ENCODE measurements around the gene TMA7.
"Not testable (repeated sequence)": the region's sequence is repeated elsewhere in the genome, so short reads cannot be mapped to it uniquely, and the experiment has no call there.

TMA7 gene

DNA sequence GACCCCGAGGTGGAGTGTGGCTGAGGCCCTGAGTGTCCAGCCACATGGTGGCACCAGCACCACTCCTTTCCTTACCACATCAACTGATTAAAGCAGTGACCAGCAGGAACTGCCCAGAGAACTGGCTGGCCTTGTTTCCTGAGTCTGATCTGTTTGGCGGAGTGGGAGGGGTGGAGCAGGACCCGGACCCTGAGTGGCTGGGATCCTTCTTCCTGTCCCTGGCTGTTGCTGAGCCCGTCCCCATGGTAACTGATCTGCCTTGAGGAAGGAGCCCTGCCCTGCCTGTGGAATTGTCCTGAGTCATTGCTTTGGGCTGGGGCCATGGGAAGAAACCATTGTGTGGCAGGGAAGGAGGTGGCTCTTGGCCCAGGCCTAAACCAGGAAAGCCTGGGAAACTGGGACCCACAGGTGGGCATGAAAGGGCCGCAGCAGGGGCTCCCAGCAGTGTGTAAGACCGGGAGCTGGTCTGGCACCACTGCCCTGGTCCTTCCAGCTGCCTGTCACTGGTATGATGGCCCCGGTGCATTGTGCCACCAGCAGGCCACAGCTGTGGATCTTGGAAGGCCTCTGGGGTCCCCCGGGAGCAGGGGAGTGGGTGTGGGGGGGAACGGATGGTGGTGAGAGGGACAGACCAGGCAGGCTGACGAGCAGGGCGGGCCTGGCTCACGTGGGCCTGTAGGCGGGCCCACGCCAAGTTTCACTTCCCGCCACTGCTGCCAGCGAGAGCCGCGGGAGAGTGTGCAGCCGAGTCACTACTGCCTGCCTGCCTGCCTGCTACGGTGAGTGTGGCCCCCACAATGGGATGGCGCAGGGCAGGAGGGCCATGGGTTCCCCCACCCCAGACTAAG lies 25.7 kb downstream of the TMA7 start:
- in situ Hi-C loops (cut with MboI; ENCODE audit: low sequenced_read_pairs), result no loop called here

DNA sequence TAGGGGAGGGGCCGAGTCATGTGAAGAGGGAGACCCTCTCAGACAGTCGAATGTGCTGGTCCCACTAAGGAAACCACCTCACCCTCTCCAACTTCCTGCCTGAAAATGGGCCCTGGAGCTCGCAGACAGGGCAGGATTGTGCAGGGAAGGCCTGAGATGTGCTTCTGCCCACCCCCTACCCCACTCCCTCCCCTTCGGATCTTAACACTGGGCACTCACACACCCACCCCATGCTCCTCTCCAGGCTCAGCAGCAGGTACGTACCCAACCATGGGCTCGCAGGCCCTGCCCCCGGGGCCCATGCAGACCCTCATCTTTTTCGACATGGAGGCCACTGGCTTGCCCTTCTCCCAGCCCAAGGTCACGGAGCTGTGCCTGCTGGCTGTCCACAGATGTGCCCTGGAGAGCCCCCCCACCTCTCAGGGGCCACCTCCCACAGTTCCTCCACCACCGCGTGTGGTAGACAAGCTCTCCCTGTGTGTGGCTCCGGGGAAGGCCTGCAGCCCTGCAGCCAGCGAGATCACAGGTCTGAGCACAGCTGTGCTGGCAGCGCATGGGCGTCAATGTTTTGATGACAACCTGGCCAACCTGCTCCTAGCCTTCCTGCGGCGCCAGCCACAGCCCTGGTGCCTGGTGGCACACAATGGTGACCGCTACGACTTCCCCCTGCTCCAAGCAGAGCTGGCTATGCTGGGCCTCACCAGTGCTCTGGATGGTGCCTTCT lies 26.5 kb downstream of the TMA7 start:
- in situ Hi-C loops (cut with MboI; ENCODE audit: low sequenced_read_pairs), result no loop called here

DNA sequence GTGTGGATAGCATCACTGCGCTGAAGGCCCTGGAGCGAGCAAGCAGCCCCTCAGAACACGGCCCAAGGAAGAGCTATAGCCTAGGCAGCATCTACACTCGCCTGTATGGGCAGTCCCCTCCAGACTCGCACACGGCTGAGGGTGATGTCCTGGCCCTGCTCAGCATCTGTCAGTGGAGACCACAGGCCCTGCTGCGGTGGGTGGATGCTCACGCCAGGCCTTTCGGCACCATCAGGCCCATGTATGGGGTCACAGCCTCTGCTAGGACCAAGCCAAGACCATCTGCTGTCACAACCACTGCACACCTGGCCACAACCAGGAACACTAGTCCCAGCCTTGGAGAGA lies 27.0 kb downstream of the TMA7 start:
- in situ Hi-C loops (cut with MboI; ENCODE audit: low sequenced_read_pairs), result no loop called here

GRCh38 chr3:48467473-48468267 lies 27.6 kb downstream of the TMA7 start:
- in situ Hi-C loops (cut with MboI; ENCODE audit: low sequenced_read_pairs), result no loop called here

- in situ Hi-C loops (cut with MboI; ENCODE audit: low sequenced_read_pairs), result no loop called here
Measured at GRCh38 chr3:48468329-48468731, 28.3 kb downstream of the TMA7 start.

- in situ Hi-C loops (cut with MboI; ENCODE audit: low sequenced_read_pairs), result no loop called here
Measured at GRCh38 chr3:48469046-48469915, 29.2 kb downstream of the TMA7 start.

GRCh38 chr3:48470286-48470685 lies 30.2 kb downstream of the TMA7 start:
- in situ Hi-C loops (cut with MboI; ENCODE audit: low sequenced_read_pairs), result no loop called here

DNA sequence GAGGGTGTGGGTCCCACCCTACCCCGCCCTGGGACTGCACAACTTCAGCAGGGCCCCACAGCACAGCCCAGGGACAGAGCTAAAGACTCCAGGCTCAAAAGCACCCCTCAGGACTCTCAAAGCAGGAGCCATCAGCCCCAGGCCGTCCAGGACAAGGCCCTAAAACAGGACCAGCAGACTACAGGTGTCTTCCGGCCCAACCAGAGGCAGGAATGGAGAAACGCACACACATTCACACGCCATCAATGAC lies 32.5 kb downstream of the TMA7 start:
- in situ Hi-C loops (cut with MboI; ENCODE audit: low sequenced_read_pairs), result no loop called here

GRCh38 chr3:48472923-48473616 lies 33.0 kb downstream of the TMA7 start:
- in situ Hi-C loops (cut with MboI; ENCODE audit: low sequenced_read_pairs), result no loop called here

- in situ Hi-C loops (cut with MboI; ENCODE audit: low sequenced_read_pairs), result no loop called here
Measured at GRCh38 chr3:48473617-48473952, 33.5 kb downstream of the TMA7 start.

DNA sequence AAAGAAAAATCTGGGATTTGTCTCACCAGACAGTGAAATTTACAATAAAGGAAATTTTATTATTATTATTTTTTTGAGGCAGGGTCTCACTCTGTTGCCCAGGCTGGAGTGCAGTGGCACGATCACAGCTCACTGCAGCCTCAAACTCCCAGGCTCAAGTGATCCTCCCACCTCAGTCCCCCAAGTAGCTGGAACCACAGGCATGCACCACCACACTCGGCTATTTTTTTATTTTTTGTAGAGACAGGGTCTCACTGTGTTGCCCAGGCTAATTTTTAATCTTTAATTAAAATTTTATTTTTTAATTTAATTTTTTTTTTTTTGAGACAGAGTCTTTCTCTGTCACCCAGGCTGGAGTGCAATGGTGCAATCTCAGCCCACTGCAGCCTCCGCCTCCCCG lies 34.0 kb downstream of the TMA7 start:
- in situ Hi-C loops (cut with MboI; ENCODE audit: low sequenced_read_pairs), result not testable (repeated sequence)

DNA sequence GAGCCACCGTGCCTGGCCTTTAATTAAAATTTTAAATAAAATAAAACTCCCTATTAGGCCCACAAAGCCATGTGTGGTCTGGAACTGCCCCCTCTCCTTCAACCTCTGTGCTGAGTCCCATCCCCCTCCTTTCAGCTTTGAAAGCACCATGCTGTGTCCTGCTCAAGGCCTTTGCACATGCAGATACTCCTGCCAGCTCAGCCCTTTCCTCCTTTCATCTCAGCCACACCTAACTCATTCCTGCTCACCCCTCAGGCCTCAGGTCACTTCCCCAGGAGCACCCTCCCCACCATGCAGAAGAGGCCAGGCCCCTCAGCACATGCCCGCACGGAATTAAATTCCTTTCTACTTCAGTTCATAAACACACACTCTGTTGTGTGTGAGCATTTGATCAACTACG lies 34.6 kb downstream of the TMA7 start:
- in situ Hi-C loops (cut with MboI; ENCODE audit: low sequenced_read_pairs), result no loop called here

GRCh38 chr3:48475188-48475587 lies 35.1 kb downstream of the TMA7 start:
- in situ Hi-C loops (cut with MboI; ENCODE audit: low sequenced_read_pairs), result no loop called here

GRCh38 chr3:48476426-48477053 lies 36.5 kb downstream of the TMA7 start:
- in situ Hi-C loops (cut with MboI; ENCODE audit: low sequenced_read_pairs), result no loop called here

- in situ Hi-C loops (cut with MboI; ENCODE audit: low sequenced_read_pairs), result no loop called here
Measured at GRCh38 chr3:48477959-48478520, 38.0 kb downstream of the TMA7 start.

GRCh38 chr3:48478626-48479555 lies 38.8 kb downstream of the TMA7 start:
- in situ Hi-C loops (cut with MboI; ENCODE audit: low sequenced_read_pairs), result no loop called here

GRCh38 chr3:48480891-48481290 lies 40.8 kb downstream of the TMA7 start:
- in situ Hi-C loops (cut with MboI; ENCODE audit: low sequenced_read_pairs), result not testable (repeated sequence)

GRCh38 chr3:48482822-48483221 lies 42.8 kb downstream of the TMA7 start:
- in situ Hi-C loops (cut with MboI; ENCODE audit: low sequenced_read_pairs), result not testable (repeated sequence)

DNA sequence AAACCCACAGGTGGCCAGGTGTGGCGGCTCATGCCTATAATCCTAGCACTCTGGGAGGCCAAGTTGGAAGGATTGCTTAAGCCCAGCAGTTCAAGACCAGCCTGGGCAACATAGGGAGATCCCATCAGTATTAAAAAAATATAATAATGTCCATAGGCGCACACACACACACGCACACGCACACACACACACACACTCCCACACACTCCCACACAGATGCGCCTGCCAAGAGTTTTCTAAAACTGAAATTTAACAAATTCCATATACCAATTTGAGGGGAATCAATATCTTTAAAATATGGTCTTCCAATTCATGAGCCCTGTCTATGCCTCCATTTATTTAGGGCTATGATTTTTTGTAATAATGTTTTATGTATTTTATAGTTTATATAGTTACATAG lies 46.9 kb downstream of the TMA7 start:
- in situ Hi-C loops (cut with MboI; ENCODE audit: low sequenced_read_pairs), result no loop called here

Data from HL-60/S4 treated with phorbol 12-myristate 13-acetate at 8.2 ng/mL for 4 days and 3 days (cell line).